A549 (cell line): Measurements from ENCODE around the gene GATM.

ENCODE experiments used
- BHLHE40 ChIP-seq: IDR thresholded peaks from 2 replicates; pipeline ENCODE4 v1.6.1; 2012; ENCODE audit warnings: low read depth, low read length, inconsistent platforms
- CTCF ChIP-seq: fragments of >200 bp; sonication (Bioruptor Twin); formaldehyde crosslinking; IDR thresholded peaks from 3 replicates; pipeline ENCODE4 v1.5.1; 2016
- EP300 ChIP-seq, 2 experiments: fragments of >200 bp; sonication (Bioruptor Twin); formaldehyde crosslinking; IDR thresholded peaks; 2 replicates in 1 of 2; 3 replicates in 1 of 2; pipeline ENCODE4 v1.6.1; 2016 to 2017
- KDM1A ChIP-seq: fragments of 200-600 bp; sonication (generic); IDR thresholded peaks from 2 replicates; pipeline ENCODE4 v1.6.1; 2016; ENCODE audit warnings: low read depth, mild to moderate bottlenecking
- NFE2L2 ChIP-seq: fragments of 150-350 bp; conservative IDR thresholded peaks from 2 replicates; pipeline ENCODE4 v1.6.1; 2014; ENCODE audit warnings: low read length
- PHF8 ChIP-seq: fragments of 200-600 bp; sonication (generic); IDR thresholded peaks from 2 replicates; pipeline ENCODE4 v1.6.1; 2016; ENCODE audit warnings: low read depth, mild to moderate bottlenecking, antibody characterized with exemption, moderate library complexity, borderline replicate concordance
- POLR2A ChIP-seq: IDR thresholded peaks from 2 replicates; pipeline ENCODE4 v1.6.1; 2012; ENCODE audit warnings: mild to moderate bottlenecking, low read length
- REST ChIP-seq: fragments of 200-600 bp; sonication (generic); IDR thresholded peaks from 2 replicates; pipeline ENCODE4 v1.6.1; 2016; ENCODE audit warnings: antibody characterized with exemption, mild to moderate bottlenecking, moderate library complexity

GRCh38 chr15:45347033-45347432 lies 31.3 kb downstream of the GATM start:
- no peak for TF ChIP-seq KDM1A
- TF ChIP-seq CTCF: no peak
- TF ChIP-seq BHLHE40: no peak
- no peak for TF ChIP-seq POLR2A
- TF ChIP-seq PHF8: no peak
- TF ChIP-seq NFE2L2: no peak
- no peak for TF ChIP-seq EP300 (IDR thresholded peaks at IDR 0.05)
- TF ChIP-seq REST: no peak
